Natural killer cell (primary cell): ENCODE results near the gene SPAM1. TPM values are rescaled to one million over a fixed set of nuclear protein-coding genes. Genes with fewer than 3 reads are reported as not detected.

Experiments used
- ATAC-seq, 3 donors: fragments of 150-1000 bp in 2 of 3; fragments of 200-7000 bp in 1 of 3; cut with Tn5 transposase; 1 replicate in 1 of 3; 2 replicates in 2 of 3; pipeline ENCODE4 v1.10.0; 2021; ENCODE audit warnings: mild to moderate bottlenecking in 2 of 3, moderate library complexity in 2 of 3
- DNase-seq, 2 donors: peaks; one replicate each; pipeline versions ENCODE4 v3.0.0 to v3.0.0-alpha.2; 2013 to 2021; ENCODE audit warnings: mixed read lengths in 1 of 2
- H3K27ac ChIP-seq: one replicate; pipeline ENCODE4 v1.5.1; 2013; ENCODE audit warnings: mild to moderate bottlenecking, low read length
- H3K27me3 ChIP-seq: one replicate; pipeline ENCODE4 v1.6.1; 2013; ENCODE audit warnings: low read length; ENCODE audit not compliant: control insufficient read depth, insufficient read depth
- H3K36me3 ChIP-seq: one replicate; pipeline ENCODE4 v1.6.1; 2013; ENCODE audit warnings: low read length; ENCODE audit not compliant: control insufficient read depth, insufficient read depth
- H3K4me1 ChIP-seq: one replicate; pipeline ENCODE4 v1.6.1; 2013; ENCODE audit warnings: low read length; ENCODE audit not compliant: control insufficient read depth, insufficient read depth
- H3K4me3 ChIP-seq: one replicate; pipeline ENCODE4 v1.5.1; 2013; ENCODE audit warnings: low read length
- H3K9me3 ChIP-seq: one replicate; pipeline ENCODE4 v1.6.1; 2013; ENCODE audit warnings: low read length; ENCODE audit not compliant: control insufficient read depth, insufficient read depth
- H3K27ac Mint-ChIP-seq, 2 donors: one replicate each; pipeline ENCODE4 v1.8.0; 2022; ENCODE audit warnings: mild to moderate bottlenecking in 2 of 2, mixed read lengths in 2 of 2, moderate library complexity in 1 of 2
- H3K27me3 Mint-ChIP-seq, 2 donors: one replicate each; pipeline ENCODE4 v1.8.0; 2022; ENCODE audit warnings: low read depth in 2 of 2, mixed read lengths in 2 of 2
- H3K36me3 Mint-ChIP-seq: one replicate; pipeline ENCODE4 v1.8.0; 2022; ENCODE audit warnings: mixed read lengths
- H3K4me1 Mint-ChIP-seq, 2 donors: one replicate each; pipeline ENCODE4 v1.8.0; 2022; ENCODE audit warnings: mixed read lengths in 2 of 2
- H3K4me3 Mint-ChIP-seq: one replicate; pipeline ENCODE4 v1.8.0; 2022; ENCODE audit warnings: mild to moderate bottlenecking, moderate library complexity, mixed read lengths
- H3K9me3 Mint-ChIP-seq, 2 donors: one replicate each; pipeline ENCODE4 v1.8.0; 2022; ENCODE audit warnings: mixed read lengths in 2 of 2
- CTCF ChIP-seq: fragments of 200-600 bp; IDR thresholded peaks from one replicate; pipeline ENCODE4 v1.8.0; 2022; ENCODE audit warnings: antibody characterized with exemption
- WGBS: methylation state at CpG from one replicate; pipeline ENCODE4 v1.1.7; 2013; ENCODE audit warnings: missing lambda C conversion rate; ENCODE audit not compliant: insufficient coverage; 5-methylcytosine and 5-hydroxymethylcytosine counted together
- intact Hi-C: fragments of 100-400 bp; cut with micrococcal nuclease; formaldehyde crosslinking; loops from one replicate; pipeline ENCODE4 v1.14.2; 2022
- total RNA-seq, 4 donors: library from RNA; stranded (reverse); fragments of 120-200 nt in 1 of 4; gene quantifications; one replicate each; pipeline versions ENCODE4 v1.2.3 to v1.2.4, GENCODE V29; 2013 to 2022

Gene SPAM1
- not detected for total RNA-seq
- total RNA-seq (2013): not detected

- Mint-ChIP-seq H3K36me3 (no peaks in the 10 kb centered on the region), H3K4me1 (no peaks in the 10 kb centered on the region), H3K27me3 (no peaks in the 10 kb centered on the region), H3K27ac (no peak within 1 kb of the TSS), H3K4me3 (no peak within 1 kb of the TSS), H3K9me3 (peaks cover 0 to 11% of the 10 kb centered on the region in 2 donors)
- no peak for TF ChIP-seq CTCF
- DNase-seq (no peak), ATAC-seq (no peak)
- Histone ChIP-seq H3K27ac (no peak within 1 kb of the TSS), H3K27me3 (no peaks in the 10 kb centered on the region), H3K36me3 (no peaks in the 10 kb centered on the region), H3K9me3 (peaks cover 3% of the 10 kb centered on the region), H3K4me3 (no peak within 1 kb of the TSS), H3K4me1 (no peaks in the 10 kb centered on the region)
- intact Hi-C loops: no loop called here
These were observed at the start of gene SPAM1 for GRCh38 chr7:123924941-123925340. TSS of gene SPAM1 (plus strand) at chr7:123925241. CDS start at chr7:123953571, 28,330 bp downstream.

- Mint-ChIP-seq H3K9me3 (no peaks in the 10 kb centered on the region), H3K4me1 (peaks cover 0 to 4% of the 10 kb centered on the region in 2 donors), H3K27me3 (peaks cover 0 to 3% of the 10 kb centered on the region in 2 donors), H3K36me3 (no peaks in the 10 kb centered on the region), H3K4me3 (no peak overlapping the region), H3K27ac (no peak overlapping the region)
- 74% methylated on average over 6 of the region's 7 CpGs for WGBS
- Histone ChIP-seq H3K27ac (no peak overlapping the region), H3K27me3 (no peaks in the 10 kb centered on the region), H3K4me3 (no peak overlapping the region), H3K4me1 (no peaks in the 10 kb centered on the region), H3K9me3 (no peaks in the 10 kb centered on the region), H3K36me3 (no peaks in the 10 kb centered on the region)
- no peak for TF ChIP-seq CTCF
- DNase-seq (no peak), ATAC-seq (no peak)
- intact Hi-C loops: no loop called here
These were observed 48.3 kb upstream of the SPAM1 start for GRCh38 chr7:123876557-123877256.

- TF ChIP-seq CTCF: no peak
- Mint-ChIP-seq H3K36me3 (no peaks in the 10 kb centered on the region), H3K27me3 (peaks cover 3 to 6% of the 10 kb centered on the region in 2 donors), H3K9me3 (no peaks in the 10 kb centered on the region), H3K4me3 (no peak overlapping the region), H3K4me1 (no peaks in the 10 kb centered on the region), H3K27ac (no peak overlapping the region)
- ATAC-seq (no peak), DNase-seq (no peak)
- 95% methylated on average over 3 of the region's 4 CpGs for WGBS
- no peaks in the 10 kb centered on the region for H3K36me3 ChIP-seq
- no peak overlapping the region for H3K4me3 ChIP-seq
- H3K9me3 ChIP-seq: no peaks in the 10 kb centered on the region
- intact Hi-C loops: no loop called here
- H3K4me1 ChIP-seq: no peaks in the 10 kb centered on the region
- no peaks in the 10 kb centered on the region for H3K27me3 ChIP-seq
- no peak overlapping the region for H3K27ac ChIP-seq
These were observed 45.4 kb upstream of the SPAM1 start for GRCh38 chr7:123879628-123880027.

- H3K4me1 Mint-ChIP-seq: no peaks in the 10 kb centered on the region
- ATAC-seq (no peak), DNase-seq (no peak)
- H3K36me3 ChIP-seq: no peaks in the 10 kb centered on the region
- WGBS: no CpG with 5 or more reads among the region's 2 CpGs
- H3K27me3 Mint-ChIP-seq: peaks cover 3 to 6% of the 10 kb centered on the region in 2 donors
- H3K4me1 ChIP-seq: no peaks in the 10 kb centered on the region
- TF ChIP-seq CTCF: no peak
- H3K27ac Mint-ChIP-seq: no peak overlapping the region
- H3K9me3 Mint-ChIP-seq: no peaks in the 10 kb centered on the region
- H3K4me3 Mint-ChIP-seq: no peak overlapping the region
- H3K9me3 ChIP-seq: no peaks in the 10 kb centered on the region
- H3K27me3 ChIP-seq: no peaks in the 10 kb centered on the region
- no peak overlapping the region for H3K27ac ChIP-seq
- no peaks in the 10 kb centered on the region for H3K36me3 Mint-ChIP-seq
- intact Hi-C loops: no loop called here
- no peak overlapping the region for H3K4me3 ChIP-seq
These were observed 43.7 kb upstream of the SPAM1 start for GRCh38 chr7:123881300-123881699.
